NCI-H1417 (cell line): Measurements from ENCODE around the gene TECPR2.
"Not testable (repeated sequence)": the region's sequence is repeated elsewhere in the genome, so short reads cannot be mapped to it uniquely, and the experiment has no call there.

Experiments used
- DNase-seq, 3 experiments: peaks; one replicate each; lab custom pipeline; 2025; lab: John Stamatoyannopoulos, UW

TECPR2 gene

DNA sequence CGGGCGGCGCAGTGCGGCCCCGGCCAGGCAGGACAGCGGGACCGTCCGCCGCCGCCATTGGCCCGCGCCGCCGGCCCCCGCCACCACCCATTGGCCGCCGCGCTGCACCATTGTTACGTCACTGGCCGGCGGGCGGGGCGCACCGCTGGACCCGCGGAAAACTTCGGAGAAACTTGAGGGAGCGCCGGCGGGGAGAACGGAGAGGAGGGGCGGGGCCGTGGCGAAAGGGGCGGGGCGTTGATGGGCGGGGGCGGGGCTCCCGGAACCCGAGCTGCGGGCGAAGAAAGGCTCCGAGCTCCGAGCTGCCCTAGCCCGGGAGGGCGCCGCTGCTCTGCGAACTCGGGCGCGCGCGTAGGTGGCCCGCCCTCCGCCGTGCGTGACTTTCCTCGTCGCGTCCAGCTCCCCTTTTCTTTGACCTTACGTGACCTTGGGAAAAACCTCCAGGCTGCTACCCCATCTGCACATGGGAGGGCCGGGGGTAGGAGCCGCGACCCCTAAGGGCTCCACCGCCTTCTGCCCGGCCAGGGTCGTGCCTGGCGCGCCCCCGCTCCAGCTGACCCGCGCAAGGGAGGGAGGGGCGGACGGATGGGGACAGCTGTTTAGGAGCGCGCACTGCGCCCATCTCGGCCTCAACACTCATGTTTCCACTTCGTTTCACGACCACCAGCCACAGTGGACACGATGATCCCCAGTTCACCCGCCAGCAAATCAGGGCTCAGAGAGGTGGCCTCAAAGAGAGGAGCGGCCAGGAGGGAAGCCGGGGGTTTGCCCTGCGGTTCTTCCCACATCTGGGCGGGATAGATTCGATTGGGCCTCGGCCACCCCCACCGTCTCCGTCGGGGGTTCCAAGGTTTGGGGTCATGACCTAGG, 147.2 kb downstream of the TECPR2 start, which contains the start of gene ANKRD9:
Gene ANKRD9, minus strand, starts transcription at position 31 of the 870 bp plus-strand sequence. CDS start 1,887 bp downstream, outside the sequence.
- DNase-seq: peak; percentile 92 to 96 (median 95)

DNA sequence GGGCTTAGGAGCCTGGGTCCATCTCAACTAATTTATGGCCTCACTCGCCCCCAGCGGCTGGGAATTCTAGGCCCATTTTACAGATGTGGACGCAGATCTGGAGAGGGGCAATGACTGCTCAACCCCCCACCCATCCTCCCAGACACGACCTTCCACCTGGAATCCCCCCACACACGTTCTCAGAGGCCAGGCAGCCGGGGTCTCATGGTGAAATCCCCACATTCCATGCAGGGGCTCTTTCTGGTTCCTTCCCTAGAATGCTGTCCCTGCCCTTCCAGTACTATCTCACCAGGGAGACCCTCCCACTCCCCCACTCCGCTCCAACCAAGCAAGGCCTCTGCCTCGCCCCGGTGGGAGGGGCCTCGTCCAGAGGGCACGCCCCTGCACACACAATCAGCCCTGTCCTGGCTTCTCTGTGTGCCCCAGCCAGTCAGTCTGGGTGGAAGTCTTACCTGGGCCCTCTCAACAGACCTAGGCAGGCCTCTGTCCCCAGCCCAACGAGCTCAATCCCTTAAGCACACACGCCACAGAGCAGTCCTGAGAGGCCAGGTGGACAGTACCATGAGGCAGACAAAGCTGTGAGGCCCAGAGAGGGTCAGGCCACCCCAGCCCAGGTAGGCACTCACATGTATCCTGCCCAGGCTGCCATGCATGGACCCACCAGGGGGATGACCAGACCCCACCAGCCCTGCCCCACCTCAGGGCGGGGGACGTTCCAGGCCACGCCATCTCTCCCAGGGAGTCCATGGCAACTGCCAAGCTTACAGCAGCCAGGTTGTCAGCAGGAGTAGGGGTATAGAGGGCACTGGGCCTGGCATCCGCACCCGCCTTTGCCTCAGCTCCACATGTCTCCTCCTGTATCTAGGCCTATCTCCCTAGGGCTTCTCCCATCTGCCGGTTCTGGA, 148.1 kb downstream of the TECPR2 start:
- DNase-seq: peak in 2 of 3 experiments; percentile 34 to 42

DNA sequence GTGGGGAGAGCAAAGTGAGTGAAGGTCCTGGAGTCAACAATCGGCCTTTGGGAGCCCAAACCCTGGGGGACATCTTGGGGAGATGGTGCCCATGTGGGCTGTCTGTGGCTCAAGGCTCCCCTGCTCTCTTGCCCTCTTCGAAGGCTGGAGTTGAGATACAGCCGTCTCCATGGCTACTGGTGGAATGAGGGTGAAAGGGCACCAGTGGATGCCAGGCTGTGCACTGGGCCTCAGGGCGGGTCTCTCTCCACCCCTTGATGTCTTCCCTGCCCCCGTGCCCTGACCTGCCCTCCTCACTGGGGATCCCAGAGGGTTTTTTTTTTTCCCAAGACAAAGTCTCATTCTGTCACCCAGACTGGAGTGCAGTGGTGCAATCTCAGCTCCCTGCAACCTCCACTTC, 148.8 kb downstream of the TECPR2 start:
- no peak for DNase-seq

GRCh38 chr14:102512793-102513300, 150.1 kb downstream of the TECPR2 start:
- no peak for DNase-seq

DNA sequence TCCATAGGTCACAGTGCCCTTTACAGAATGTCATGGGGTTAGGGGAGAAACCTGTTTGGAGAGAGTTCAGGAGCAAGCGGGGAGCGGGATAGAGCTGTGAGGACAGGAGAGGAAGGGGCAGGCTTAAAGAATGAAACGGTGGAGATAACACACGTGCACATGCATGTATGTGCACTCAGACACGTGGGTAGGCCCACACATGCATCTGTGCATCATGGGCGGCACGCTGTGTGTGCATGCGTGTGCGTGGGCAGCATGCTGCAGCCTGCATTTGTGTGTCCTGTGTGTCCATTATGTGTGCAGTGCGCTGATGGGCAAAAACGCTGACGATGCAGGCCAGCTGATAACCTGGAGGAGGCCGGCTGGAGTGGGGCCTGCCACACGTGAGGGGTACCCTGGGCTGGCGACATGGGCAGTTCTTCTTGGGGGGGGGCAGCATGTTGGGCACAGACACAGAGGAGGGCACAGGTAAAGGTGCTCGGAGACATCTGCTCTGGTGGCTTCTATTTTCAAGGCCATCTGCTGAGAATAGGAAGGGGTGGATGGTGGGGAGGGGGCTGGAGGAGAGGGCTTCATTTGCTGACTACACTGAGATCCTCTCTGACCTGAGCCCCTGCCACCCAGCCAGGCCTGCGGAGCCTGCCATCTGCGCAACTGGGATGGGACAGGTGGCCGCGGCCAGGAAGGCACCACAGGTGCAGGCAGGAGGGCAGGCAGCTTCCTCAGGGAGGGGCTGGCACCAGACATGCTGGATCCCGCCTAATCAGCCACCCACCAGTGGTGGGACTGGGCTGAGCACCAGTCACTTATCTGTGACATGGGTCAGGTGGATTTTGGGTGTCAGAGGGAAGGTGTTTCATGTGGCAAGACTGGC, 151.4 kb downstream of the TECPR2 start:
- no peak for DNase-seq

DNA sequence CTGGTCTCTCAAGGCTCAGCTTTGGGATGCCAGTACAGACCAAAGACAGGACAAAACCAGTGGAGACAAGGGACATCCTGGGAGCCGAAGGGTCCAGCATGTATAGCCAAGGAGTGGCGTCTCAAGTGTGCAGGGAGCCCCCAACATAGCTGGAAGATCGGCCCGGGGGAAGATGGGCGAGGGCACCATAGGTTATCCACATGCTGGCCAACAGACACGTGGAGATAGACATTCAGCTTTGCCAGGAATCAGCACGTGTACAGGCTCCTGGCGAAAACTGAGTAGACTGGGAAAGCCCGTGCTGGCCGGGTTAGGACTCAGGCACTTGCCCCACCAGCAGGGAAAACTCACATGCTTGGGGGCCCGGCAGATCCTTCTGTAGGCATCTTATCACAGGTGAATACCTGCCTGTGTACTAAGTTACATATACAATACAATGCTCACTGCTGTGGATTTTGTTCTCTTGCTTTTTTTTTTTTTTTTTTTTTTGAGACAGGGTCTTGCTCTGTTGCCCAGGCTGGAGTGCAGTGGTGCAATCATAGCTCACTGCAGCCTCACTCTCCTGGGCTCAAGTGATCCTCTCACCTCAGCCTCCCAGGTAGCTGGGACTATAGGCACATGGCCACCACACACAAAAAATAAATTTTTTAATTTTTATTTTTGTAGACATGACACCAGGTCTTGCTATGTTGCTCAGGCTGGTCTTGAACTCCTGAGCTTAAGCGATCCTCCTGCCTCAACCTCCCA, 152.4 kb downstream of the TECPR2 start:
- no peak for DNase-seq

DNA sequence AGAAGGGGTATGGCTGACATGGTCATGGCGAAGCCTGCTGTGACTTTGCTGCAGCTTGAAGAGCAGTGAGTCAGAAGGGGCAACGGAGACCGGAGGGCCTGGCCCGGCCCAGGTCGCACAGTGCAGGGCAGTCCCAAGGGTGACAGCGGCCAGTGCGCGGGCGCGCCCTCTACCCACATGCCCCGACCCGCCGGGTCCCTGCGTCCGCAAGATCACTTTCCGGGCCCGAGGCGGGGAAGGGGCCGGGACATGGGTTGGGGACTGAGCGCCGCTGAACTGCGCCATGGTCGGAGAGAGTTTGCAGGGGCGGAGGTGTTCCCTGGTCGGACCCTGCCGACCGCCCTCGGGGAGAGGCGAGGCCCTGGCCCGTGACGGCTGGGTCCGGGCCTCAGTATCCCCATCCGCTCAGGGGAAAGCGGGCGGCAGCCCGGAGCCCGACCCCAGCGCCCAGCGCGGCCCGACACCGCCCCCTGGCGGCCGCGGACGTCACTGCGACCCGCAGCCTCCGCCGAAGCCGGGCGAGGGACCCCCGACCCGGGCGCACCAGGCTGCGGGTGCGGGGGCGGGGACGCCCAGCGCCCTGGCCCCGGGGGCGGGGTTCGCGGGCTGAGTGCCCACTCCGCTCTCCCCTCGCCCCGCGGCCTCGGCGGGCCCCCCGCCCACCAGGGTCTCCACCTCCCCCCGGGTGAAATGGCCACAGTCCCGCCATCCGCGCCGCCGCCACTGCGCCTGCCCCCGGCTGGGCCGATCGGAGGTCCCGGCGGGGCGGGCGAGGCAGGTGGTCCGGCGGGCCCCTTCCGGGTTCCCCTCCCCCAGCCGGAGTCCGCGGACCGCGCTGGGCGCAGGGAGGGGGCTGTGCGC, 154.0 kb downstream of the TECPR2 start:
- DNase-seq: peak; percentile 36 to 77 (median 70)

DNA sequence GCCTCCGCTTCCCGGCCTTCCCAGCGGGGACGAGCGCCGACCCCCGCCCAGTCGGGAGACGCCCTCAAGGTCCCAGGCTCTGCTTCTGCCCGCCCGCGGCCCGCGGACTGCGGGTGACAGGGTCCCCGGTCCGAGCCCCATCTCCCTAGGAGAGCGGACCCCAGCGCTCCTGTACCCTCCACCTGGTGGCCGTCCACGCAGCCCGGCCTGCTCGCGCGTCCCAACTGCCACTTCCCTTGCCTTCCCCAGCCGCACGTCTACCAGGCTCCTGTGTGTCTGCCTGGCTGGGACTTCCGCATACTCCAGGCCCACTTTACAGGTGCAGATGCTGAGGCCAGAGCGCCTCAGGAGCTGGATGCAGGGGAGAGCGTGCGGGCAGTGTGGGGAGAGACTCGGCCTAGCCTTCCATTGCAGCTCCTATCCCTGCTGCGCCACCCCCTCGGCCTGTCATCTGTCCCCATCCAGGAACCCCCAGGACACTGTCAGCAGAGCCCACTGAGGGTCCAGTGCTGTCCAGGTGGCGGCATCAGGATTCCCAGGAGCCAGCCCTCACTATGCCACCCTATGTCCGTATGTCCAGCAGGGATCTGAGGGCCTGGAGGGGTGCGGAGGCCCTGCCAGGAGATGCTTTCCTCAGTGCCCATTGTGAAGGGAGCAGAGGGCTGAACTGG, 154.8 kb downstream of the TECPR2 start:
- DNase-seq: no peak

DNA sequence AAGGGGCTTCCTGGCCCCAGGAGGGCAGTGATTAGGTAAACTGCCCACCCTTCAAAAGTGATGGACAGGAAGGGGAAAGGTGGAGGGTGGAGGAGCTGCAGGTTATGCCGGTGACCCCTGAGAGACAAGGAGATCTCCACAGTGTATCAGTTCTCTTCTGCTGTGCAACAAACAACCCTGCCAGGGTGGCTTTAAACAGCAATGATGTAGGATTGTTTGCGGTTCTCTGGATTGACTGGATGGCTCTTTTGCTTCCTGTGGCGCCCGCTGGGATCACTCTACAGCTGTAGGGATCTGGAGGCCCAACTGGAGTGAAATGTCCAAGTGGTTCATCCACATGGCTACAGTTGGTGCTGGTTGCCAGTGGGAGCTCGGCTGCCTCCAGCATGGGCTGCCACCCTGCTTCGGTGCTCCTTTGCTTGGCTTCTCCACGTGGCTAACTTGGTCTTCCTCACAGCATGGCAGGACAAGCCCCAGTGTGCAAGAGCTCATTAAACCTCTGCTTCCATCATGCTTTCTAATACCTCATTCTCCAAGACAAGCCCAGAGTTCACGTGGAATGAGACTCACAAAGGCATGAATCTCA, 155.4 kb downstream of the TECPR2 start:
- no peak for DNase-seq

GRCh38 chr14:102519709-102520108, 157.0 kb downstream of the TECPR2 start:
- not testable (repeated sequence) for DNase-seq

DNA sequence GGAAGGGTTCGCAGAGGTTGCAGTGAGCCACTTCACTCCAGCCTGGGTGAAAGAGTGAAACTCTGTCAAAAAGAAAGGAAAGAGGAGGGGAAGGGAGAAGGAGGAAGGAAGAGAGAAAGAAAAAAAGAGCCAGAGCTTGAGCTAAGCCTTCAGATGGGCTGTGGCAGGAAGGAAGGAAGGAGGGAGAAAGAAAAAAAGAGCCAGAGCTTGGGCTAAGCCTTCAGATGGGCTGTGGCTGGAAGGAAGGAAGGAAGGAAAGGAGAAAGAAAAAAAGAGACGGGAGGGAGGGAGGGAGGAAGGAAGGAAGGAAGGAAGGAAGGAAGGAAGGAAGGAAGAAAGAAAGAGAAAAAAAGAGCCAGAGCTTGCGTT, 160.4 kb downstream of the TECPR2 start:
- no peak for DNase-seq

- DNase-seq: peak in 2 of 3 experiments; percentile 75 to 80
Observed at GRCh38 chr14:102523569-102524450, 161.1 kb downstream of the TECPR2 start.

DNA sequence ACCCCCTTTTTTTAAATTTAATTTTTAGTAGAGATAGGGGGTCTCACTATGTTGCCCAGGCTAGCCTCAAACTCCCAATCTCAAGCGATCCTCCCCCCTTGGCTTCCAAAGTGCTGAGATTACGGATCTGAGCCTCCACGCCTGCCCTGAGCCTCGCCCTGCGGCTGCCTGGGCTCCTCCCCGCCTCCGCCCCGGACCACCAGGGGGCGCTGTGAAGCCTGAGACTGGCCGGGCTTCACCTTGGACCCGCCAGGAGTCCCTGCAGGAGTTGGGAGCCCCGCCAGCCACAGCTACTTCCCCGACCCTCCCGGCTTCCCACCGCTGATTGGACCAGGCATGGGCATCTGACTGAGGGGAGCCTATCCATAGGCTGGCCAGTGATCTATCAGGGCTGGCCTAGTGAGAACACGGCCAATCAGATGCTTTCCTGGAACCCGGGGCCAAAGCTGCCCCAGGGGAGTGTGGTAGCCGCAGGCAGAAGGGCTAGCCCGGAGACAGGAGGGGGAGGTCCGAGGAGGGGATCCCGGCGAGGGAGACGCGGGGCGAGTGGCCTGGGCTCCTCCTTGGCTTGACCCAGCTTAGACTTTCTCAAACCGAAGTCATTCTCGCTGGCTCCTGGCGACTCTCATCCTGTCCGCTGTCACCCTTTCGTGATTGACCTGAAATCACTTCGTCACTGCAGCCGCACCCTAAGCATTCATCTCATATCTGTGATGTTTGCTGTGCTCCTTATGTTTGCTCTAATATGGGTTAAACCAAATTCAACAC, 161.9 kb downstream of the TECPR2 start:
- DNase-seq: peak; percentile 97 to 99 (median 99)

DNA sequence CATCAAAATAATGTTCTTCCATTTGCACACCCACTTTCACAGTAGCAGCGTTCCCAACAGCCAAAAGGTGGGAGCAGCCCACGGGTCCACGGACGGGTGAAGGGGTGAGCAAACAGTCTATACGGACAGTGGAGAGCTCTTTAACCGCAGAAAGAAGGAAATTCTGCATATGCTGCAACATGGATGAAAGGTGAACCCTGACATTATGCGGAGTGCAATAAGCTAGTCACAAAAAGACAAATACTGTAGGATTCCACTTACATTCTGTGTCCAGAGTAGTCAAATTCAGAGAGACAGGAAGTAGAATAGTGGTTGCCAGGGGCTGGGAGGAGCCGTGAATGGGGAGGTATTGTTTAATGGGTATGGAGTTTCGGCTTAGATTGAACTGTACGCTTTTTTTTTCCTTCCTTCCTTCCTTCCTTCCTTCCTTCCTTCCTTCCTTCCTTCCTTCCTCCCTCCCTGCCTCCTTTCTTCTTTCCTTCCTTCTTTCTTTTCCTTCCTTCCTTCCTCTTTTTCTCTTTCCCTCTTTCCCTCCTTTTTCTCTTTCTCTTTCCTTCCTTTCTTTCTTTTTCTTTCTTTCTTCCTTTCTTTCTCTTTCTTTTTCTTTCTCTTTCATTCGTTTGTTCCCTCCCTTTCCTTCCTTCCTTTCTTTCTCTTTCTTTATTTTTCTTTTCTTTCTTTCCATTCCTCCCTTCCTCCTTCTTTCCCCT, 162.6 kb downstream of the TECPR2 start:
- DNase-seq: peak; percentile 37 to 78 (median 73)

DNA sequence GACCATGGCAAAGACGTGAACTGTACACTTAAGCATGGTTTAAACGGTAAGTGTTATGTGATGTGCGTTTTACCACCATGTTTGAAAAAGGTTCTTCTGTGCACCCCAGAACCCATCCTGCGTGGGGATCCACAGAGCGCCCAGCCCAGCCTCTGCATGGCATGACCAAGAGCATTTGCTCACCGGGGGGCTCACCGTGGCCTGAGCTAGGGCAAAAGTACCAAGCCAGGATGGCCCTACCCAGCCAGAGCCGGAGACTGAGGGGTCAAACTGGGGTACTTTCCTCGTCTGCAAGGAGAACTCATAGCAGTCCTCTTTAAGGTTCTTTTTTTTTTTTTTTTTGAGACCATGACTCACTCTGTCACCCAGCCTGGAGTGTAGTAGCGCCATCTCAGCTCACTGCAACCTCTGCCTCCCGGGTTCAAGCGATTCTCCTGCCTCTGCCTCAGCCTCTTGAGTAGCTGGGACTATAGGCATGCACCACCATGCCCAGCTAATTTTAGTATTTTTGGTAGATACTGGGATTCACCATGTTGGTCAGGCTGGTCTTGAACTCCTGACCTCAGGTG, 163.3 kb downstream of the TECPR2 start:
- DNase-seq: no peak
